AG08395 (cell line): ENCODE results near the gene TMA7B.

ENCODE experiments used
- DNase-seq: peaks from one replicate; pipeline ENCODE4 v3.0.0; 2012; ENCODE audit warnings: mixed read lengths, low spot score

TMA7B gene

DNA sequence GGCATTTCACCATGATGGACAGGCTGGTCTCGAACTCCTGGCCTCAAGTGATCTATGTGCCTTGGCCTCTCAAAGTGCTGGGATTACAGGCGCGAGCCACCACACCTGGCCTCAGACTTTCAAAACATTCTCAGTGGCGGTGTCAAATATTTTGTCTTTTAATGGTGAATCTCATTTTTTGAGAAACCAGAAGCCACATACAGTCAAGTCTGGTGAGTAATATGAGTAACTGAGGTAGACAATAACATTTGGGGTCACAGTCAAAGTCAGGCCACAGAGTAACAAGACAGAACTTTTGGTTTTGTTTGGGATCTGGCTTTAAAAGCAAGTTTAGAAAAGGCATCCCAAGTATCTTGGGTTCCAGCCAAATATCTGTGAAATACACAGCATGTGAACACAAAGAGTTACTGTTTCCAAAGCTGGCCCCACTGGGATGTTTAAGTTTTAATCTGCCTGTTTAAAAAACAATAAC lies 5.6 kb upstream of the TMA7B start:
- peak; percentile 36 for DNase-seq

DNA sequence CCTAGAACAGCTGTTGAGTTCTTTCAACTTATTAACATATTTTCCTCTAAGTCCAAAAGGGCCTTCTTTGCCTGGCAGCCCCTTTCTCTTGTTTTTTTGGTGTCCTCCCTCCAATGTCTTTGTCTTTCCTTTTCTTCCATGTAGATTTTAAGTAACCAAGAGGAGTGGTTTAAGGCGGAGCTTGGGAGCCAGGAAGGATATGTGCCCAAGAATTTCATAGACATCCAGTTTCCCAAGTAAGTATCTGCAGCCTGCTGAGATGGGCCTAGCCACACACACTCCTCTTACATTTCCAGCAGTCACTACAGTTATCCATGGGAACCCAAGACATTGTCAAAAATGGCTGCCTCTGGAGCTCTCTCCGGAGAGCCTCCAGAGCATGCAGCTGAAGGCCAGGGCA lies 4.5 kb upstream of the TMA7B start:
- DNase-seq, result no peak

DNA sequence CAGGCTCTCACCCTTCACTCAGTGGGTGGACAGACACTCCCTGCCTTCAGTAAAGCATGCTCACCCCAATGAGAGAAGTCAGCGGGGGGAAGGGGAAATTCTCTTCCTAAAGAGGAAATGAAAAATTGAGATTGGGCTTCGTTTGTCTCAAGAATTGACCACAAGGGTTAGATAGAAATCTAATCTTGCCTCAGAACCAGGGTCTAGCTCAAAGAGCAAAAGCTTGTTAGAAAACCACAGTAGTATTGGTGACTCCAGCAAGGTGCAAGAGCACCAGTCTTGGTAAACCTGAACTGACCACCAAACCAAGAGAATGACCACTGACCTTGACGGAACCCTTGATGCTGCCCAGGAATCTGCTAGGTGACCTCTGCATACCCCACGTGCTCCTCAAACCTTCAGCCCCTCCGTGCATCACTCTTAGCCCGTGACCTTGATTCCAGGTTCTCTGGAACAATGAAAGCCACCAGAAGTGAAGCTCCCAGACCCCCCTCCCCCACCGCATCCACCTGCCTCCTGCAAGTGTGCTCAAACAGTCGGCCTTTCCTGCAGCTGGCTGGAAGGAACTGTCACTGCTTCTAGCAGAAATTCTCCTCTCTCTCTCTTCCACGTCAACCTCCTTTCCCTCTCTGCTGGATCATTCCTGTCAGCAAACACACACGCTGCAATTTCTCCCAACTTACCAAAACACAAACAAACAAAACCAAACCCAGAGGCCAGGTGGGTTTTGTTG lies 3.1 kb upstream of the TMA7B start:
- DNase-seq, result no peak

DNA sequence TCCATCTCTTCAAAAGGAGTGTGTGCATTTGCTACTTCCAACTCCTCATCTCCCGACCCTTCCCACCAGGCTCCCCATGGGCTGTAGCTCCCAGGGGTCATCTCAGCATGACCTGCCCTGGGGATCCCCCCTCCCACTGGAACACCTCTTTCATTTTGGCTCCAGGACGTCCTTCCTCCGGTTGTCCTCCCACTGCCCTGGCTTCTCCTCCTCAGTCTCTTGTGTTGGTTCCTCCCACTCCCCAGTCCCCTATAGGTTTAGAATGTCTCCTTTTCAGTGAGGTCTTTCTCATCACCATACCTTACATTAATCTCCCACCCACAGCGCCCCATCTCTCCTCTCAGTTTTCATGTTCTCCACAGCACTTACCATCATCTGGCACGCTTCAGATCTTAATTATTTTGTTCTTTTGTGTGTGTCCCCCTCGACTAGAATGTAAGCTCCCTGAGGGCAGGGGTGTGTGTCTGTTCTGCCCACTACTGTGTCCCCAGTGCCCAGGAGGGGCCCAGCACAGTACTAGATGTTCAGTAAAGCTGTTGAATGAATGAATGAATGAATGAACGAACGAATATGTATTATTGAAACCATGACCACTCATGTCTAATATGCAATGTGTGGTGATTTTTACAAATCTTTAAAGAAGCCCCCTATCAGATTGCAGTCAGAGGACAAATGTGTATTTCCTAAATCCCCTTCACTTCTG lies 2.0 kb upstream of the TMA7B start:
- DNase-seq, result no peak

DNA sequence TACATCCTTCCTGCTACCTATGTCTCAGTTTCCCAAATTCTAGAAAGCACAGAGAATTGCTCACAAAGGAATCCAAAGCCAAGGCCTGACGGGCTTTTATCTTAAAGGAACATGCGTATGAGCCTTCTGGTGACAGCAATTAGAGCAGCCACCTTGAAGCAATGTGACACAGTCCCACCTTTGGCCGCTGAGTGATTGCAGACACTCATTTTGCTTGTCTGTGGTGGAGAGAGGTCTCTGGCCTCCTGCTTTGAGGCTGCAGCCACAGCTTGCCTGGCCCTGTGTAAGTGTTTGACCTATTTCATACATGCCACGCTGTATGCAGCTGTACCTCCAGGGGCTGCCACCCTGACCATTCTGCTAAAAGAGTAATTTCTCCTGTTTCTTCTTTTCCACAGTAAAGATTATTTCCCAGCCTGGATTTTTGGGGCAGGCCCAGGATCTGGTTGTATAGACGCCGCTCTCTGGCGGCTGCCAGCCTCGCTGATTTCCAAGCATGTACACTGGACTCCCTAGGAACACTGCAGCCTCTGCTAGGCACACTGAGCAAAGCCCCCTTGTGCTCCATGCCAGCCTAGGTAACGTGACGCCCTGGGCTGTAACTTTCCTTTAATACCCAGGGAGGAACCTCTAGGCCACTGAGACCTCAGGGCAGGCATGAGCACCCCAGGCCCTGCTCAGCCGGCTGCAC lies 1.1 kb upstream of the TMA7B start:
- no peak for DNase-seq

DNA sequence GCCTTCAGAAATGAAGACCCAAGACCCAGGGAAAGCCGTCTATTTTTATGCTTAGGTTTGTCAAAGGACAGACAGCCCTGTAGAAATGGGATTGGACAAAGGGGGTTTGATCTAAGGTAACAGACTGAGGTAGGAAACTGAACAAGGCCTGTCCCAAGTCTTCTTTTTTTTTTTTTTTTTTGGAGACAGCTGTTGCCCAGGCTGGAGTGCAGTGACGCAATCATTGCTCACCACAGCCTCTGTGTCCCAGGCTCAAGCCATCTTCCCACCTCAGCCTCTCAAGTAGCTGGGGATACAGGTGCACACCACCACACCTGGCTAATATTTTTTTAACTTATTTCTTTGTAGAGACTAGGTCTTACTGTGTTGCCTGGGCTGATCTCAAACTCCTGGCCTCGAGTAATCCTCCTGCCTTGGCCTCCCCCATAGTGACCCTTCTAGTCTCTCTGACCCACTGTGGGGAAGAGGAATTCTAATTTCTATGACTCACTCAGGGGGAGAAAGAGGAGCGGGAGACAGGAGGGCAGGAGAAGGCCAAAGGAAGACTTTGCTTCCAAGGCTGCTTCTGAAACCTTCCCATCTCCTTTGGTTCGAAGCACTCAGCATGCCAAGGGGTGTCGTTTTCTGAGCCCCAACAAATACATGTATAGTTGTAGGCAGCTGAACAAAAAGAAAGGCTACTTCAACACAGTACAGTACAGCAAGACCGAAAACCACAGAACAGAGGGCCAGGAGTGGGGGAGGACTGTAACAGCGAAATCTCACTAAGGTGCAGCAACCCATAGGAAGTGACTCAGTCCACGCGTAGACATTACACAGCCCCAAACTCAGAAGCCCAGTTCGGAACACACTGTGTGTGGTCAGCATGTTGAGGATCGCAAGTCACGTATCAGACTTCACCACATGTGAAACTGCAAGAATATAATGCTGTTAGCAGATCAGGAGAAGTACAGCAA lies 872 bp downstream of the TMA7B start:
- peak; percentile 43 for DNase-seq

DNA sequence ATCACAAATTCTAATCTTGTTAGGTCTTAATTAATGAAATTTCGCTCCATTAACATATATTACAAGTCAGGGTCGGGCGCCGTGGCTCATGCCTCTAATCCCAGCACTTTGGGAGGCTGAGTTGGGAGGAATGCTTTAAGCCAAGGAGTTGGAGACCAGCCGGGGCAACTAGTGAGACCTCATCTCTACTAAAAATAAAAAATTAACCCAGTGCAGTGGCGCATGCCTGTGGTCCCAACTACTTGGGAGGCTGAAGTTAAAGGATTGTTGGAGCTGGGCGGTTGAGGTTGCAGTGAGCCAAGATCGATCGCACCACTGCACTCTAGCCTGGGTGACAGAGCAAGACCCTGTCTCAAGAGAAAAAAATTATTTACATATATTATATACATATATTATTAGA lies 1.9 kb downstream of the TMA7B start:
- no peak for DNase-seq

DNA sequence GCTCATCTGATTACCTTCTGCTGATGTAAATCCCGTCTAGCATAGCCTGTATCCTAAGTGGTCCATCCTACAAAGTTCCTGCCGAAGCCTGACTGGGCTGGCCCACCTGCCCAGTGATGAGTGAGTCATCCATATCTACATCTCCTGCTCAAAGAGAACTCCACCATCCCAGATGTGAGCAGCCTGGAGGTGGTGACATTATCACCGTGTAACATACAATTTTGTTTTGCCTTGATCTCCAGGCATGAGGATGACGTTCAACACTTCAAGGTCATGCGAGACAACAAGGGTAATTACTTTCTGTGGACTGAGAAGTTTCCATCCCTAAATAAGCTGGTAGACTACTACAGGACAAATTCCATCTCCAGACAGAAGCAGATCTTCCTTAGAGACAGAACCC lies 5.6 kb downstream of the TMA7B start:
- no peak for DNase-seq

DNA sequence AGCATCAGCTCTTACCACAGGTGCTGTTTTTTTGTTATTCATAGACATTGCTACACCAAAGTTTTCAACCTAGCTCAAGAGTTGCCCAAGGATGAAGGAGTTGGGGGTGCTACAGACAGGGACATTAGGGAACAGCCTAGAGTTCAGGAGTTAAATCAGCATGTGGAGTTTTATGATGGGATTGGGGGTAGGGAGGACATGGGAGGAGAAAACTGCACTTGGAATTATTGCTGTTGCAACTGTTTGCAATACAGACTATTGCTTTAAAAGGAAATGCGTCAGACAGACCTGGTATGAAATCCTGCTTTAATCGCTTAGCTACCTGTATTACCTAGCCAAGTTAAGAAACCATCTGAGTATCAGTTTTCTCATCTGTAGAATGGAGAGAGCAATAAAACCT lies 6.3 kb downstream of the TMA7B start:
- no peak for DNase-seq

DNA sequence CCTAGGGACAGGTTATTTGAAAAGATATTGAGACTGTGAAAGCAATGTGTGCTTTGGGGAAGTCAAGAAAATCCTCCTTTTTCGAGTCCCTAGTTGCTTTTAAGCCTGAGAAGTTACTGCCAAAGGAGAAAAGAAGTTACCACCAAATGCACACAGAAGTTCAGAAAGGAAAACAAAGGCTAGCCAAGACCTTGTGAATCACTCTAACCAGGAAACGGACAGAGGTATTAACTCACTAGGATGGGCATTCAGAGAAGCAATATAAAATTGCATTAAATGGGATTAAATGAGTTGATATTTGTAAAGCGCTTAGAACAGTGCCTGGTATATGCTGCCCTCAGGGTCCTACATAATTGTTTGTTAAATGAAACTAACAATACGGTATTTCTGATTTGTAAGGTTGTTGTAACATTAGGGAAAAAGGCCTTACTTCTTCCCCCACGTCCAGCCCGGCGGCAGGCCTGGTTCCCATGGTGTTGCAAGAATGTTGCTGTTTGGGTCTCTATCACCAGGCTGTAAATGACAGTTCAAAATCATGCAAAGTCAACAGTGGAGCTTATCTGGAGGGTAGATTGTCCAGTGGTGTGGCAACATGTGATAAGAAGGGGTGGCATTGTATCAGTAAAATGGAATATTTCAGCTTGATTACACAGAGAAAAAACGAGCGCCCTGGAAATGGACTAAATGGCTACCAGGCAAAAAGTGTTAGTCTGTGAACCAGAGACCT lies 7.1 kb downstream of the TMA7B start:
- no peak for DNase-seq

DNA sequence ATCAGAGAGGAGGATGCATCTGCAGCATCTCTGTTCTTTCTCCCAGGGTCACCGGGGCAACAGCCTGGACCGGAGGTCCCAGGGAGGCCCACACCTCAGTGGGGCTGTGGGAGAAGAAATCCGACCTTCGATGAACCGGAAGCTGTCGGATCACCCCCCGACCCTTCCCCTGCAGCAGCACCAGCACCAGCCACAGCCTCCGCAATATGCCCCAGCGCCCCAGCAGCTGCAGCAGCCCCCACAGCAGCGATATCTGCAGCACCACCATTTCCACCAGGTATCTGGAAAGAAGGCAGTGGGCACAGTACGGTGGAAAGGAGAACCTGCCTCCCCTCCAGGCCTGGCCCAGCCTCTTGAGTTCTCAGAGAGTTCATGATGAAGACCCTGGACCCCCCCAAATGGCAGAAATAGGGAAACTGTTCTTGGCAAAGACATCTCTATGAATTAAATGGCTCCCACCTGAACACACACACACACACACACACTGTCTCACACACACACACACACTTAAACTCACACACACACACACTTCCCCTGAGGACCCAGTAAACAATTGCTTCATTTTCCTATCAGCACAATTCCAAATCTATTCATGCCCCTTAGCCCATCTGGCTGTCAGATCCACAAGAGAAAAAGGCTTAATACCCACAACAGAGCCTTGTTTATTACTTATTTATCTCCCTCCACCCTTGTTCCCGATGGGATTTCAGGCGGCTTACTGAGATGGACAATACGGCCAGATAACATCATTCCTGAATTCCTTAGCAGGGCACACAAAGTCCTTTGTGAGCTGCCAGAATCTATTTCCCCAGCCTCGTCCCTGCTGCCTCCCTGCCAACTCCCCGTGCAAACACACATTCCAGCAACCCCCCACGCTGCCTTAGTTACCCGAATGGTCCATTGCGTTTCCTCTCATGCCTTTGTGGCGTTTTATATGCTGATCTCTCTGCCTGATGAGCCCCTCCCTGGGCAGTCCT lies 8.1 kb downstream of the TMA7B start:
- no peak for DNase-seq

DNA sequence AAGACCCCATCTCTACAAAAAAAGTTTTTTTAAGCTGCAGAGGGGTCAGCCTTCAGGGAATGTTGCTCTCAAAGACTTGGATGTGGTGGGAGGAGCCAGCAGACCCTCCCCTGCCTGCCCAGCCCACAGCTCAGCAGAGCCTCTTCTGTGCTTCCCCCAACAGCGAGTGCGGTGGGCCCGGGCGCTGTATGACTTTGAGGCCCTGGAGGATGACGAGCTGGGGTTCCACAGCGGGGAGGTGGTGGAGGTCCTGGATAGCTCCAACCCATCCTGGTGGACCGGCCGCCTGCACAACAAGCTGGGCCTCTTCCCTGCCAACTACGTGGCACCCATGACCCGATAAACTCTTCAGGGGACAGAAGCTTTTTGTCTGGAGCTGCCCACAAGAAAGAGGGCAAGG lies 10.5 kb downstream of the TMA7B start:
- no peak for DNase-seq

DNA sequence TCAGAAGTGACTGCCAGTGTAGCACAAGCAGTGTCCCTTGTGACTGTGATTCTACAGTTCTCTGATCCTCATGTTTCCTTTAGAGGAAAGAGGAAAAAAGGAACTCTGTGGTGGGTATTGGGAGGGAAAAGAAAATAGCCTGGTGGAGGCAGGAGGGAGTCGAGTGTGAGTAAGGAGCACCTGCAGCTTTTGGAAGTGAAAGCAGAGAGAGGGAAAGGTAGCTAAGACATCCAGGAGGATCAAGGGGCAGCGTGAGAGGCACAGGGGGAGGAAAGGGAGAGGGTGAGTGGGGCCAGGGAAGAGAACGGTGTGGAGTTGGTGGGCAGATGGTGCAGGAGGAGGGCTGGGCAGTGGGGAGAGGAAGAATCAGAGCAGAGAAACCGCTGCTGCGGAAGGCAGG lies 12.4 kb downstream of the TMA7B start:
- DNase-seq, result no peak

DNA sequence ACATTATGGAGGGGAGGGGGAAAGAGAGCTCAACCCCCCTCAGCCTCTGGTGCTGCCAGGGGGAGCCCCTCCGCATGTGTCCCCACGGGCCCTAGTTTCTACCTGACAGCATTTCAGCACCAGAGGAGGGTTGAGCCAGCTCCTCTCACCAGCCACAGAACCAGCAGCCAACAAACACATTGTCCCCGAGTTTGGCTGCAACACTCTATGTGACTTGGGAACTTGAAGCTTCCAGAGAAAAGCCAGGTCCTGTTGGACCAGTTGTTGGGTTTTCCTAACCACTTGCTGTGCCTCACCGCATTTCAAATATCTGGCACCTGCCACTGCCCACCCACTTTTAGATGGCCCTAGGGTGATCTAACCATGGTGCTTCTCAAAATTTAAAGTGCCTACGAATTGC lies 13.5 kb downstream of the TMA7B start:
- no peak for DNase-seq

DNA sequence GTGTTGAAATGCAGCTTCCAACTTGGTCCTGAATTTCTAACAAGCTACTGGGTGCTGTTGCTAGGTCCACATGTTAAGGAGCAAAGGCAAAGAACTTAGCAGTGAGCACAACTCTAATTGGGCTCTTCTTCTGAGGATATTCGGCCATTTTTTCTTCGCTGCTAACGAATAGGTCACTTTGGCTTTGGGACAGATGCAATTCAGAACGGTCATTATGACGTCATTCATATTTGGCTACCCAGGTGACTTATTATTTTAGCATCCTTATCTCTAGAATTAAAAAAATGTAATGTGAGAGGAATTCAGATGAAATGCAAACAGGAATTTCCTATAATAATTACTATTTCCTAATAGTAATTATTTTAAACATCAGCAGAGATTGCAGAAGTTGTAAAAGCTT lies 13.9 kb downstream of the TMA7B start:
- DNase-seq, result no peak

DNA sequence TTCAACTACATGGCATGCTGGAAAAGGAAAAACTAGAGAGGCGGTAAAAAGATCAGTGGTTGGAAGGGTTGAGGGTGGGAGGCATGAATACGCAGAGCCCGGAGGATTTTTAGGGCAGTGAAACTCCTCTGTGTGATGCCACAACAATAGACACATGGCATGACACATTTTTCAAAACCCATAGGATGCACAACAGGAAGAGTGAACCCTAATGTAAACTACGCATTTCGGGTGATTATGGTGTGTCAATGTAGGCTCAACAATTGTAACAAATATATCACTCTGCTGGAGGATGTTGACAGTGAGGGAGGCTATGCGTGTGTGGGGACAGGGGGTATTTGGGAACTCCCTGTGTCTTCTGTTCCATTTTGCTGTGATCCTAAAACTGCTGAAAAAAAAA lies 18.9 kb downstream of the TMA7B start:
- no peak for DNase-seq

DNA sequence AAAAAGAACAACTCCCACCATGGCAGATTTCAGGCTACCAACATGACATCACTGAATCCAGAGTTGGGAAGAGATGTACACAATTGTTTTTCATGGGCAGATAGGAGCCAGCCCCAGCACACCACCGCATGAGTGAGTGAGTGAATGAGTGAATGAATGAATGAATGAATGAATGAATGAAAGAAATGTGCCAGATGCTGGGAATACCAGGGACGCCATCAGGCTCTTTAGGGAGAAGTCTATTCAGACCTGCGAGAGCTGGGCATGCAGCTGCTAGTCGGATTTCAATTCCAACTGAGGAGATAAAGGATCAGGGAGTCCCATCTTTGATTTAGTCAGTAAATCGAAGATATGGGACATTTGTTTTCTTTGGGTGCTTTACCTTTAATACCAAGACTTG lies 19.3 kb downstream of the TMA7B start:
- DNase-seq, result no peak

DNA sequence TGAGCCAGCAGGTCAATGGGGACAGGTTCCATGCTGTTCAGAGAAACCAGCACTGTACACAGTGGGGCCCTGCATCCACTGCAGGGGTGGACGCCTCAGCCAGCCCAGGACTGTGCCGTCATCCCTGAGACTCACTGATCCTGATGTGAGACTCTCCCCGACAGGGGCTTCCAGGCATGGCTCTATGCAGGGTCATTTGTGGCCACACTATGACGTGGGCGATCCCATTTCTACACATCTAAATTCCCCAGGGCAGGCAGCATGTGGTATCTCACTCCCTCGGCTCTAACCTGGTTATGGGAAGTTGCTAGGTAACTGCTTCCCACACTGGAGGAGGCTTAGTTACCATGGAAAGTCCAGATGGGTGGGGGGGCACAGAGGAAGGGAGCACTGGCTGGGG lies 20.4 kb downstream of the TMA7B start:
- DNase-seq, result no peak

DNA sequence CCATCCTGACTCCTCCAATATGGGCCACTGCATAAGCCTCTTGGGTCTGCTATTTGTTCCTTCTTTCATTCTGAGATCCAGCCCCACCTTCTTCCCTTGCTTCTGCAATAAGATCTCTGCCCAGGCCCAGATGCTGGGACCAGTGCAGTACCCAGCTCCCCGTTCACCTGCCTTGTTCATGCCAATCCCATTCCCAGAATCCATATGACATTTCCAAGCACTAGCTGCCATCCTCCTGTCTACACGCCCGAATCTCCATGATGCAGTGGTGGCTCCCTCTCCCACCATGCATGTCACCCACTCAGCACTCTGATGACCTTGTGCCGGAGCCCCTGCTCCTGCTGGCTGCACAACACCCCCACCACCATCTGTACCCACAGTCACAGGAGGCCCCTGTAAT lies 23.1 kb downstream of the TMA7B start:
- DNase-seq, result no peak

DNA sequence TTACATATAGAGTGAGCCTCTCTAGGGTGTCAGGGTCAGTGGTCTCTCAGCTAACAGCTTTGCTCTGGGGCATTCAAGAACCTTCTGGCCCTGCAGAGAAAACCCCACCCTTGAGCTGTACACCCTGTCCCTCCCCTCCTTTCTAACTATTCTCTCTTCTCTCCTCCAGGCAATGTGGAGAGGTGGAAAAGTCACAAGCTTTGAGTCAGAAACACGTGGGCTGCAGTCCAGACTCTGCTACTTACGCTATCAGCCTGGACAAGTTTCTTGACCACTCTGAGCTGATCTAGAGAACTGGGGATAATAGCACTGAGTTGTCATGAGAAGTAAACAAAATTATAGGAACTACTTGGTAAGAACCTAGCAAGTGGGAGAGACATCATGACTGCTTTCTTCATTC lies 23.8 kb downstream of the TMA7B start:
- DNase-seq, result no peak
